NB4 (cell line): ENCODE measurements around the gene PRPF40A.
"Not testable (repeated sequence)": the region's sequence is repeated elsewhere in the genome, so short reads cannot be mapped to it uniquely, and the experiment has no call there.

Source experiments
- TF ChIP-seq, protein P1 (sequence below): IDR thresholded peaks from 2 replicates; pipeline ENCODE4 v1.6.1; 2011; ENCODE audit warnings: low read depth, low read length
- TF ChIP-seq, protein P2 (sequence below): IDR thresholded peaks from one replicate; pipeline ENCODE4 v1.5.1; 2012; ENCODE audit warnings: low read depth, low read length

DNA sequence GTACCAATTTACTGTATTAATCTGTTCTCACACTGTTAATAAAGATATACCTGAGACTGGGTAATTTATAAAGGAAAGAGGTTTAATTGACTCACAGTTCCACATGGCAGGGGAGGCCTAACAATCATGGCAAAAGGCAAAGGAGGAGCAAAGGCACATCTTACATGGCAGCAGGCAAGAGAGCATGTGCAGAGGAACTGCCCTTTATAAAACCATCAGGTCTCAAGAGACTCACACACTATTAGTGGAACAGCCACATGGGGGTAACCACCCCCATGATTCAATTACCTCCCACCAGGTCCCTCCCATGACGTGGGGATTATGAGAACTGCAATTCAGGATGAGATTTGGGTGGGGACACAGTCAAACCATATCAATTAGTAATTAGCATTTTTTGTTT lies 22.4 kb upstream of the PRPF40A start:
- TF ChIP-seq, protein P1, sequence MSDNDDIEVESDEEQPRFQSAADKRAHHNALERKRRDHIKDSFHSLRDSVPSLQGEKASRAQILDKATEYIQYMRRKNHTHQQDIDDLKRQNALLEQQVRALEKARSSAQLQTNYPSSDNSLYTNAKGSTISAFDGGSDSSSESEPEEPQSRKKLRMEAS: not testable (repeated sequence)
- TF ChIP-seq, protein P2, sequence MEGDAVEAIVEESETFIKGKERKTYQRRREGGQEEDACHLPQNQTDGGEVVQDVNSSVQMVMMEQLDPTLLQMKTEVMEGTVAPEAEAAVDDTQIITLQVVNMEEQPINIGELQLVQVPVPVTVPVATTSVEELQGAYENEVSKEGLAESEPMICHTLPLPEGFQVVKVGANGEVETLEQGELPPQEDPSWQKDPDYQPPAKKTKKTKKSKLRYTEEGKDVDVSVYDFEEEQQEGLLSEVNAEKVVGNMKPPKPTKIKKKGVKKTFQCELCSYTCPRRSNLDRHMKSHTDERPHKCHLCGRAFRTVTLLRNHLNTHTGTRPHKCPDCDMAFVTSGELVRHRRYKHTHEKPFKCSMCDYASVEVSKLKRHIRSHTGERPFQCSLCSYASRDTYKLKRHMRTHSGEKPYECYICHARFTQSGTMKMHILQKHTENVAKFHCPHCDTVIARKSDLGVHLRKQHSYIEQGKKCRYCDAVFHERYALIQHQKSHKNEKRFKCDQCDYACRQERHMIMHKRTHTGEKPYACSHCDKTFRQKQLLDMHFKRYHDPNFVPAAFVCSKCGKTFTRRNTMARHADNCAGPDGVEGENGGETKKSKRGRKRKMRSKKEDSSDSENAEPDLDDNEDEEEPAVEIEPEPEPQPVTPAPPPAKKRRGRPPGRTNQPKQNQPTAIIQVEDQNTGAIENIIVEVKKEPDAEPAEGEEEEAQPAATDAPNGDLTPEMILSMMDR: not testable (repeated sequence)
